22Rv1 (cell line): Measurements from ENCODE around the gene SSR2.

Source experiments
- ZFX ChIP-seq: fragments of 450-650 bp; IDR thresholded peaks from 2 replicates; pipeline ENCODE4 v1.6.1; 2017; ENCODE audit warnings: antibody characterized with exemption, borderline replicate concordance
- TF ChIP-seq, protein P1 (sequence below): fragments of 450-650 bp; IDR thresholded peaks from 2 replicates; pipeline ENCODE4 v1.5.1; 2017; ENCODE audit warnings: mild to moderate bottlenecking

DNA sequence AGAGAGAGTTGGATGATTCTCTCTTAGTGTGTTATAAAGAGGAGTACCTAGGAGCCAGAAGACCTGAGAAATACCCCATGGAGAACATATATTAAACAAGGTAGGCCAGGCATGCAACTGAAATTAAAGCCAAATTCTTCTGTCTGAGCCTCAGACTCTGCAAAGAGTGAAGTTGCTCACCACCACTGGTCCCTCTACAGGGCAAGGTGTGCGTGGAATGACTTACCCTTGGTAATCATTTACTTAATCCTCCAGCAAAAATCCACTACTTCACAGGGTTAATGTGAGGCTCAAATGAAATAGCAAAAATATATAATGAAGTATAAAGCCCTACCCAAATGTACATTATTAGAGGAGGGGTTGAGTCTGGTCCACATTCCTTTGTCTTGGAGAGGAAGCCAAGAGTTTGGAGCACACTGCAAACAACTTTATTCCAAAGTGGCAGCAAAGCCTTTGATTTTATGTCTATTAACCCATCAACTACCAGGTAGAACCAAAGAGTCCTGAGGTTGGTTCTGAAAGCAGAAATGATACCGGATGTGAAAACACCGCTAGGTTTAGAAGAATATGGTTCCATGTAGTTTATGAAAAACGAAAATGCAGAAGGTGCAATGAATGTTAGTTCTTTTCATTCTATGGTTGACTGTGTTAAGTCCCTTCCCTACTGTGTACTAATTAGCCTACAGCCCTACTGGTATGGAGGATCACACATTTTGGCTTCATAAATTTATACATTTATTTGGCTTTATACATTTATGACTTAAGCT is 8.5 kb downstream of the SSR2 start:
- TF ChIP-seq, protein P1, sequence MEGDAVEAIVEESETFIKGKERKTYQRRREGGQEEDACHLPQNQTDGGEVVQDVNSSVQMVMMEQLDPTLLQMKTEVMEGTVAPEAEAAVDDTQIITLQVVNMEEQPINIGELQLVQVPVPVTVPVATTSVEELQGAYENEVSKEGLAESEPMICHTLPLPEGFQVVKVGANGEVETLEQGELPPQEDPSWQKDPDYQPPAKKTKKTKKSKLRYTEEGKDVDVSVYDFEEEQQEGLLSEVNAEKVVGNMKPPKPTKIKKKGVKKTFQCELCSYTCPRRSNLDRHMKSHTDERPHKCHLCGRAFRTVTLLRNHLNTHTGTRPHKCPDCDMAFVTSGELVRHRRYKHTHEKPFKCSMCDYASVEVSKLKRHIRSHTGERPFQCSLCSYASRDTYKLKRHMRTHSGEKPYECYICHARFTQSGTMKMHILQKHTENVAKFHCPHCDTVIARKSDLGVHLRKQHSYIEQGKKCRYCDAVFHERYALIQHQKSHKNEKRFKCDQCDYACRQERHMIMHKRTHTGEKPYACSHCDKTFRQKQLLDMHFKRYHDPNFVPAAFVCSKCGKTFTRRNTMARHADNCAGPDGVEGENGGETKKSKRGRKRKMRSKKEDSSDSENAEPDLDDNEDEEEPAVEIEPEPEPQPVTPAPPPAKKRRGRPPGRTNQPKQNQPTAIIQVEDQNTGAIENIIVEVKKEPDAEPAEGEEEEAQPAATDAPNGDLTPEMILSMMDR, result no peak
- no peak for TF ChIP-seq ZFX
